C4-2B (cell line): ENCODE data around the gene C19orf12.

Experiments
- CTCF ChIP-seq: fragments of 450-650 bp; conservative IDR thresholded peaks from 2 replicates; pipeline ENCODE4 v1.5.1; 2017; ENCODE audit warnings: mild to moderate bottlenecking
- ZFX ChIP-seq: fragments of 450-650 bp; IDR thresholded peaks from 2 replicates; pipeline ENCODE4 v1.6.1; 2017

GRCh38 chr19:29748996-29749849, 34.2 kb upstream of the C19orf12 start:
- TF ChIP-seq CTCF (no peak), ZFX (no peak)
